WTC11 (cell line): ENCODE results near the gene GTPBP1.

Experiments used
- ESRRA ChIP-seq: sonication (generic); formaldehyde crosslinking; IDR thresholded peaks from 2 replicates; pipeline ENCODE4 v1.8.1; 2022; ENCODE audit warnings: mild to moderate bottlenecking, missing genetic modification reagents, borderline replicate concordance
- NFATC4 ChIP-seq: fragments of 250-450 bp; sonication (Bioruptor Pico); IDR thresholded peaks from 2 replicates; pipeline ENCODE4 v1.9.0; 2021; ENCODE audit warnings: mild to moderate bottlenecking
- NFYB ChIP-seq: sonication (generic); formaldehyde crosslinking; conservative IDR thresholded peaks from 2 replicates; pipeline ENCODE4 v1.8.0; 2022; ENCODE audit warnings: low read depth, missing genetic modification reagents
- RELA ChIP-seq: sonication (generic); formaldehyde crosslinking; IDR thresholded peaks from 2 replicates; pipeline ENCODE4 v1.8.1; 2022; ENCODE audit warnings: missing genetic modification reagents, mild to moderate bottlenecking, borderline replicate concordance
- SMAD3 ChIP-seq: sonication (generic); formaldehyde crosslinking; IDR thresholded peaks from 2 replicates; pipeline ENCODE4 v1.8.0; 2022; ENCODE audit warnings: missing genetic modification reagents, mild to moderate bottlenecking, borderline replicate concordance
- USF1 ChIP-seq: sonication (generic); formaldehyde crosslinking; IDR thresholded peaks from 2 replicates; pipeline ENCODE4 v1.8.0; 2022; ENCODE audit warnings: mild to moderate bottlenecking, missing genetic modification reagents
- USF2 ChIP-seq: sonication (generic); formaldehyde crosslinking; IDR thresholded peaks from 2 replicates; pipeline ENCODE4 v1.8.1; 2023; ENCODE audit warnings: mild to moderate bottlenecking, missing genetic modification reagents, moderate library complexity
- ZNF317 ChIP-seq: sonication (generic); formaldehyde crosslinking; IDR thresholded peaks from 2 replicates; pipeline ENCODE4 v1.8.1; 2023; ENCODE audit warnings: low read depth, mild to moderate bottlenecking, moderate library complexity, missing genetic modification reagents, borderline replicate concordance
- TF ChIP-seq, protein P1 (sequence below): sonication (generic); formaldehyde crosslinking; IDR thresholded peaks from 2 replicates; pipeline ENCODE4 v1.8.0; 2023; ENCODE audit warnings: mild to moderate bottlenecking, missing genetic modification reagents
- TF ChIP-seq, protein P2 (sequence below): fragments of 200-600 bp; IDR thresholded peaks from 2 replicates; pipeline ENCODE4 v1.8.0; 2022; ENCODE audit warnings: antibody characterized with exemption
- TF ChIP-seq, protein P3 (sequence below): sonication (generic); formaldehyde crosslinking; IDR thresholded peaks from 2 replicates; pipeline ENCODE4 v1.8.0; 2022; ENCODE audit warnings: mild to moderate bottlenecking, missing genetic modification reagents
- TF ChIP-seq, protein P4 (sequence below): sonication (generic); formaldehyde crosslinking; IDR thresholded peaks from 2 replicates; pipeline ENCODE4 v1.8.1; 2023; ENCODE audit warnings: mild to moderate bottlenecking, missing genetic modification reagents, borderline replicate concordance

DNA sequence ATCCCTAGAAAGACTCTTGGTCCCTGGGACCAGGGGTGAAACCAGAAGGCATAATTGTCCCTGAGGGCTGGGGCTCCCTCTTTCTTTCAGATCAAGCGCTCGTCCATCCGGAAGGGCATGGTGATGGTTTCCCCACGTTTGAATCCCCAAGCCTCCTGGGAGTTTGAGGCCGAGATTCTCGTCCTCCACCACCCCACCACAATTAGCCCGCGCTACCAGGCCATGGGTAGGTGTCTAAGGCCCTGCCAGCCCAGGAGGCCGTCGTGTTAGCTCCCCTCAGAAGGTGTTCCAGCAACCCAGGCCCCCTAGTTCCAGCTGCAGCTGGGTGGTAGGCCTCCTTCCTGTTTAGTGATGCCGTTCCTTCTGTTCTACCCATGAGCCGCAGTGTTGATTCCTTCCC, 21.4 kb downstream of the GTPBP1 start:
- TF ChIP-seq NFYB (CRISPR knock-in tag) (no peak), USF1 (CRISPR knock-in tag) (no peak), SMAD3 (CRISPR knock-in tag) (no peak), NFATC4 (CRISPR knock-in tag) (no peak), ESRRA (no peak), RELA (CRISPR knock-in tag) (no peak), USF2 (CRISPR knock-in tag) (no peak), ZNF317 (no peak)
- TF ChIP-seq, protein P1, sequence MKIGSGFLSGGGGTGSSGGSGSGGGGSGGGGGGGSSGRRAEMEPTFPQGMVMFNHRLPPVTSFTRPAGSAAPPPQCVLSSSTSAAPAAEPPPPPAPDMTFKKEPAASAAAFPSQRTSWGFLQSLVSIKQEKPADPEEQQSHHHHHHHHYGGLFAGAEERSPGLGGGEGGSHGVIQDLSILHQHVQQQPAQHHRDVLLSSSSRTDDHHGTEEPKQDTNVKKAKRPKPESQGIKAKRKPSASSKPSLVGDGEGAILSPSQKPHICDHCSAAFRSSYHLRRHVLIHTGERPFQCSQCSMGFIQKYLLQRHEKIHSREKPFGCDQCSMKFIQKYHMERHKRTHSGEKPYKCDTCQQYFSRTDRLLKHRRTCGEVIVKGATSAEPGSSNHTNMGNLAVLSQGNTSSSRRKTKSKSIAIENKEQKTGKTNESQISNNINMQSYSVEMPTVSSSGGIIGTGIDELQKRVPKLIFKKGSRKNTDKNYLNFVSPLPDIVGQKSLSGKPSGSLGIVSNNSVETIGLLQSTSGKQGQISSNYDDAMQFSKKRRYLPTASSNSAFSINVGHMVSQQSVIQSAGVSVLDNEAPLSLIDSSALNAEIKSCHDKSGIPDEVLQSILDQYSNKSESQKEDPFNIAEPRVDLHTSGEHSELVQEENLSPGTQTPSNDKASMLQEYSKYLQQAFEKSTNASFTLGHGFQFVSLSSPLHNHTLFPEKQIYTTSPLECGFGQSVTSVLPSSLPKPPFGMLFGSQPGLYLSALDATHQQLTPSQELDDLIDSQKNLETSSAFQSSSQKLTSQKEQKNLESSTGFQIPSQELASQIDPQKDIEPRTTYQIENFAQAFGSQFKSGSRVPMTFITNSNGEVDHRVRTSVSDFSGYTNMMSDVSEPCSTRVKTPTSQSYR: no peak
- TF ChIP-seq, protein P2, sequence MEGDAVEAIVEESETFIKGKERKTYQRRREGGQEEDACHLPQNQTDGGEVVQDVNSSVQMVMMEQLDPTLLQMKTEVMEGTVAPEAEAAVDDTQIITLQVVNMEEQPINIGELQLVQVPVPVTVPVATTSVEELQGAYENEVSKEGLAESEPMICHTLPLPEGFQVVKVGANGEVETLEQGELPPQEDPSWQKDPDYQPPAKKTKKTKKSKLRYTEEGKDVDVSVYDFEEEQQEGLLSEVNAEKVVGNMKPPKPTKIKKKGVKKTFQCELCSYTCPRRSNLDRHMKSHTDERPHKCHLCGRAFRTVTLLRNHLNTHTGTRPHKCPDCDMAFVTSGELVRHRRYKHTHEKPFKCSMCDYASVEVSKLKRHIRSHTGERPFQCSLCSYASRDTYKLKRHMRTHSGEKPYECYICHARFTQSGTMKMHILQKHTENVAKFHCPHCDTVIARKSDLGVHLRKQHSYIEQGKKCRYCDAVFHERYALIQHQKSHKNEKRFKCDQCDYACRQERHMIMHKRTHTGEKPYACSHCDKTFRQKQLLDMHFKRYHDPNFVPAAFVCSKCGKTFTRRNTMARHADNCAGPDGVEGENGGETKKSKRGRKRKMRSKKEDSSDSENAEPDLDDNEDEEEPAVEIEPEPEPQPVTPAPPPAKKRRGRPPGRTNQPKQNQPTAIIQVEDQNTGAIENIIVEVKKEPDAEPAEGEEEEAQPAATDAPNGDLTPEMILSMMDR: no peak
- TF ChIP-seq, protein P3, sequence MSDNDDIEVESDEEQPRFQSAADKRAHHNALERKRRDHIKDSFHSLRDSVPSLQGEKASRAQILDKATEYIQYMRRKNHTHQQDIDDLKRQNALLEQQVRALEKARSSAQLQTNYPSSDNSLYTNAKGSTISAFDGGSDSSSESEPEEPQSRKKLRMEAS (CRISPR knock-in tag): no peak
- TF ChIP-seq, protein P4, sequence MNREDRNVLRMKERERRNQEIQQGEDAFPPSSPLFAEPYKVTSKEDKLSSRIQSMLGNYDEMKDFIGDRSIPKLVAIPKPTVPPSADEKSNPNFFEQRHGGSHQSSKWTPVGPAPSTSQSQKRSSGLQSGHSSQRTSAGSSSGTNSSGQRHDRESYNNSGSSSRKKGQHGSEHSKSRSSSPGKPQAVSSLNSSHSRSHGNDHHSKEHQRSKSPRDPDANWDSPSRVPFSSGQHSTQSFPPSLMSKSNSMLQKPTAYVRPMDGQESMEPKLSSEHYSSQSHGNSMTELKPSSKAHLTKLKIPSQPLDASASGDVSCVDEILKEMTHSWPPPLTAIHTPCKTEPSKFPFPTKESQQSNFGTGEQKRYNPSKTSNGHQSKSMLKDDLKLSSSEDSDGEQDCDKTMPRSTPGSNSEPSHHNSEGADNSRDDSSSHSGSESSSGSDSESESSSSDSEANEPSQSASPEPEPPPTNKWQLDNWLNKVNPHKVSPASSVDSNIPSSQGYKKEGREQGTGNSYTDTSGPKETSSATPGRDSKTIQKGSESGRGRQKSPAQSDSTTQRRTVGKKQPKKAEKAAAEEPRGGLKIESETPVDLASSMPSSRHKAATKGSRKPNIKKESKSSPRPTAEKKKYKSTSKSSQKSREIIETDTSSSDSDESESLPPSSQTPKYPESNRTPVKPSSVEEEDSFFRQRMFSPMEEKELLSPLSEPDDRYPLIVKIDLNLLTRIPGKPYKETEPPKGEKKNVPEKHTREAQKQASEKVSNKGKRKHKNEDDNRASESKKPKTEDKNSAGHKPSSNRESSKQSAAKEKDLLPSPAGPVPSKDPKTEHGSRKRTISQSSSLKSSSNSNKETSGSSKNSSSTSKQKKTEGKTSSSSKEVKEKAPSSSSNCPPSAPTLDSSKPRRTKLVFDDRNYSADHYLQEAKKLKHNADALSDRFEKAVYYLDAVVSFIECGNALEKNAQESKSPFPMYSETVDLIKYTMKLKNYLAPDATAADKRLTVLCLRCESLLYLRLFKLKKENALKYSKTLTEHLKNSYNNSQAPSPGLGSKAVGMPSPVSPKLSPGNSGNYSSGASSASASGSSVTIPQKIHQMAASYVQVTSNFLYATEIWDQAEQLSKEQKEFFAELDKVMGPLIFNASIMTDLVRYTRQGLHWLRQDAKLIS (CRISPR knock-in tag): no peak
